Measurements from ENCODE around the gene RPS25.

DNA sequence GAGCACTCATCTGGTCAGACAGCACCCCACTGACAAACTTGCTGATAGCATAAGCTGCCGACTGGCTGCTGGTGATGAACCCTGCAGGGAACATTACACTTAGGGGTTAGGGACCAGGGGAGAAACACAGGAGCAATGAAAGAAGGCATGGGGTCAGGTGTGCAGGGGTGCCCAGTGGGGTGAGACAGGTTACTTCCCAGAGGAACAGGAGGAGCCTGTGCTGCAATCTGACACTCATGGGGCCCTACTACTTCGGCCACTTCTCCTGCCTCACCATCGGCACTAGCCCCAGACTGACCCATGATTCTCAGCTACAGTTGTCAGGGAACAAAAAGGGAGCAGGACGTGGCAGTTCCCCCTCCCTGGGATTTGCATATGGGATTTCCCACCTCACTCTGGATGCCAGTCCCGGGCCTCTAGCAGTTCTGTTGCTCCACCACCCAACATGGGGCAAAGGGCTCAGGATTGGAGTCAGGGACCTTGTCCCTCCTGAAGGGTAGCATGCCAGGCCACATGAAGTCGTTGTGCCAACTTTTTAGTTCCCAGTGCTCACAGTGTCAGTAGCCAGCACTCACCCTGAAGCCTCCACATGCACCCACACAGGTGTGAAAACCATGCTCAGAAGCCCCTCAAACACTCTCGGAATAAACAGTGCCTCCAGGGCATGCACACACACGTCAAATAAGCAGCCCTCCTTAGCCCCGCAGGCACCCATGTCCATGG lies 10.4 kb upstream of the RPS25 start:
- peak; percentile 47 for TF ChIP-seq REST (IDR thresholded peaks at IDR 0.05)
- TF ChIP-seq GABPA (IDR thresholded peaks at IDR 0.05 in 1 of 2, conservative IDR thresholded peaks at IDR 0.05 in 1 of 2): peak in 1 of 2 donors; percentile 31
- TF ChIP-seq RAD21 (IDR thresholded peaks at IDR 0.05): peak in 1 of 2 donors; percentile 43
- TF ChIP-seq CTCF (IDR thresholded peaks at IDR 0.05; ENCODE audit: low read depth, low read length, missing input control): no peak
